Retinal pigment epithelial cell (primary cell): ENCODE data around the gene PIGB.

Experiments
- DNase-seq: peaks from one replicate; pipeline ENCODE4 v3.0.0-alpha.2; 2010; ENCODE audit warnings: low read depth
- H3K4me3 ChIP-seq: 2 replicates; pipeline ENCODE4 v1.5.1; 2011; ENCODE audit warnings: mild to moderate bottlenecking, low read length, control low read depth, moderate library complexity
- CTCF ChIP-seq: conservative IDR thresholded peaks from 2 replicates; pipeline ENCODE4 v1.5.1; 2011; ENCODE audit warnings: low read depth, low read length, control low read depth, inconsistent platforms

Gene PIGB

GRCh38 chr15:55319537-55320237, 665 bp downstream of the PIGB start:
- no peak for DNase-seq
- no peak for TF ChIP-seq CTCF
- H3K4me3 ChIP-seq, result peak overlapping the region; percentile 97

- no peak for TF ChIP-seq CTCF
- peak overlapping the region; percentile 97 for H3K4me3 ChIP-seq
- no peak for DNase-seq
These were observed 1.2 kb downstream of the PIGB start for GRCh38 chr15:55320238-55320550.

GRCh38 chr15:55320963-55321362, 1.9 kb downstream of the PIGB start:
- no peak for TF ChIP-seq CTCF
- no peak overlapping the region for H3K4me3 ChIP-seq
- no peak for DNase-seq

GRCh38 chr15:55322467-55322866, 3.4 kb downstream of the PIGB start:
- DNase-seq, result no peak
- H3K4me3 ChIP-seq, result no peak overlapping the region
- TF ChIP-seq CTCF, result no peak

- no peak overlapping the region for H3K4me3 ChIP-seq
- no peak for DNase-seq
- TF ChIP-seq CTCF, result no peak
These were observed 8.4 kb downstream of the PIGB start for GRCh38 chr15:55327387-55327786.

GRCh38 chr15:55334371-55334770, 15.3 kb downstream of the PIGB start:
- TF ChIP-seq CTCF, result no peak
- no peak for DNase-seq
- no peak overlapping the region for H3K4me3 ChIP-seq

GRCh38 chr15:55334997-55335396, 16.0 kb downstream of the PIGB start:
- DNase-seq, result no peak
- no peak for TF ChIP-seq CTCF
- no peak overlapping the region for H3K4me3 ChIP-seq
